Activated CD4-positive, alpha-beta T cell treated with anti-CD3 and anti-CD28 coated beads, Interleukin-2, amount 10 ng/mL, durations not matched to agents 24 days and 14 days (primary cell): Measurements from ENCODE around the gene NPB. TPM values are rescaled to one million over a fixed set of nuclear protein-coding genes. Genes with fewer than 3 reads are reported as not detected.
"Not testable (repeated sequence)": the region's sequence is repeated elsewhere in the genome, so short reads cannot be mapped to it uniquely, and the experiment has no call there.

Experiments used
- DNase-seq: peaks from one replicate; pipeline ENCODE4 v3.0.0; 2022
- H3K27ac Mint-ChIP-seq: one replicate; pipeline ENCODE4 v1.8.0; 2022; ENCODE audit warnings: mild to moderate bottlenecking, mixed read lengths
- H3K27me3 Mint-ChIP-seq: one replicate; pipeline ENCODE4 v1.8.0; 2022; ENCODE audit warnings: mixed read lengths
- H3K36me3 Mint-ChIP-seq: one replicate; pipeline ENCODE4 v1.8.0; 2022; ENCODE audit warnings: low read depth, mild to moderate bottlenecking, mixed read lengths
- H3K4me1 Mint-ChIP-seq: one replicate; pipeline ENCODE4 v1.8.0; 2021; ENCODE audit warnings: mixed read lengths
- H3K4me3 Mint-ChIP-seq: one replicate; pipeline ENCODE4 v1.8.0; 2022; ENCODE audit warnings: mild to moderate bottlenecking, moderate library complexity, mixed read lengths
- H3K9me3 Mint-ChIP-seq: one replicate; pipeline ENCODE4 v1.8.0; 2021; ENCODE audit warnings: mixed read lengths
- intact Hi-C: fragments of 100-400 bp; cut with micrococcal nuclease; formaldehyde crosslinking; loops from one replicate; pipeline ENCODE4 v1.15.1; 2023
- total RNA-seq: library from RNA; stranded (reverse); gene quantifications from 2 replicates; pipeline ENCODE4 v1.2.3, GENCODE V29; 2022

The NPB gene
- total RNA-seq, 1 donor from 2014 or later: 0.30 TPM

GRCh38 chr17:81917565-81918332 lies 15.7 kb downstream of the NPB start, which contains the start of gene SIRT7:
Gene SIRT7, minus strand, starts transcription at chr17:81918176. Its CDS starts 45 bp downstream, at chr17:81918131.
- no peaks in the 10 kb centered on the region for H3K27me3 Mint-ChIP-seq
- intact Hi-C loops: no loop called here
- H3K27ac Mint-ChIP-seq: peak within 1 kb of the TSS; percentile 80
- DNase-seq: peak; percentile 93
- peaks cover 32% of the 10 kb centered on the region for H3K4me1 Mint-ChIP-seq
- peak within 1 kb of the TSS; percentile 86 for H3K4me3 Mint-ChIP-seq
- peaks cover 41% of the 10 kb centered on the region for H3K36me3 Mint-ChIP-seq
- H3K9me3 Mint-ChIP-seq: no peaks in the 10 kb centered on the region

GRCh38 chr17:81918333-81918669 lies 16.3 kb downstream of the NPB start:
- Mint-ChIP-seq H3K4me3 (peak overlapping the region; percentile 86), H3K36me3 (peaks cover 38% of the 10 kb centered on the region), H3K4me1 (peaks cover 34% of the 10 kb centered on the region), H3K27ac (peak overlapping the region; percentile 80)
- H3K27me3 Mint-ChIP-seq, DNase-seq, intact Hi-C loops, H3K9me3 Mint-ChIP-seq: not testable (repeated sequence)

- no peaks in the 10 kb centered on the region for H3K27me3 Mint-ChIP-seq
- no peak for DNase-seq
- H3K4me1 Mint-ChIP-seq: peaks cover 37% of the 10 kb centered on the region
- no peaks in the 10 kb centered on the region for H3K9me3 Mint-ChIP-seq
- no peak overlapping the region for H3K4me3 Mint-ChIP-seq
- peak overlapping the region; percentile 48 for H3K27ac Mint-ChIP-seq
- H3K36me3 Mint-ChIP-seq: peaks cover 34% of the 10 kb centered on the region
- intact Hi-C loops: no loop called here
Observed at GRCh38 chr17:81918832-81919545, 17.0 kb downstream of the NPB start.

GRCh38 chr17:81920612-81921536 lies 18.8 kb downstream of the NPB start:
- Mint-ChIP-seq H3K4me3 (no peak overlapping the region), H3K4me1 (peaks cover 44% of the 10 kb centered on the region), H3K9me3 (no peaks in the 10 kb centered on the region), H3K27ac (peak overlapping the region; percentile 47), H3K27me3 (no peaks in the 10 kb centered on the region), H3K36me3 (peaks cover 25% of the 10 kb centered on the region)
- no peak for DNase-seq
- intact Hi-C loops: no loop called here

- Mint-ChIP-seq H3K36me3 (peaks cover 21% of the 10 kb centered on the region), H3K9me3 (no peaks in the 10 kb centered on the region), H3K4me1 (peaks cover 46% of the 10 kb centered on the region)
Observed at GRCh38 chr17:81921537-81921862, 19.5 kb downstream of the NPB start.

DNA sequence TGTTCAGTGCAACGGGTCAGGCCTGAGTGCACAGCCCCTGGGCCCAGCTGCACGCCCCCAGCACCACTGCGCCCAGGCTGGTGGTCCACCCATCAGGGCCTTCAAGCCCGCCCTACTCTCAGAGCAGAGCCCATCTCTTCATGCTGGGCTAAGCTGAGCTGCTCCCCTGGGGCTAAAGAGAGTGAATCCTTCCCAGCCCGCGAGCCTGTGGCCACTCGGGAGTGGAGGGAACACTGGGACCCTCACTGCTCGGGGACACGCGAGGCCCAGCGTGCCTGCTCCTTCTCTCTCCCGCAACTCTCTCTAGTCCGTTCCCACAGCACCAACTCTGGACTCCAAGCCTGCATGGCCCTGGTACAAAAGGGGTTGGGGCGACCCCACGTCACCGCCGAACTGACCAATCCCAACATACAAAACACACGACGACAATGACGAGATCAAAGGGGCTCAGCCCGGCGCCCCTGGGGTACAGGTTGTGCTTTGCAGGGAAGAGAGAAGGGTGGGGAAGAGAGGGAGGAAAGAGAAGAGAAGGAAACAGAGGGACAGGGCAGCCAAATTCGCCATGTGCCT lies 20.0 kb downstream of the NPB start:
- H3K4me3 Mint-ChIP-seq: no peak overlapping the region

More at GRCh38 chr17:81921537-81921862, 19.5 kb downstream of the NPB start:
- Mint-ChIP-seq H3K27me3 (no peaks in the 10 kb centered on the region), H3K4me3 (no peak overlapping the region), H3K27ac (no peak overlapping the region)
- DNase-seq: no peak
- intact Hi-C loops: no loop called here

GRCh38 chr17:81922566-81923301 lies 20.7 kb downstream of the NPB start:
- H3K9me3 Mint-ChIP-seq: no peaks in the 10 kb centered on the region
- H3K4me1 Mint-ChIP-seq: peaks cover 40% of the 10 kb centered on the region
- no peak overlapping the region for H3K4me3 Mint-ChIP-seq
- H3K27me3 Mint-ChIP-seq: no peaks in the 10 kb centered on the region
- no peak overlapping the region for H3K27ac Mint-ChIP-seq
- DNase-seq: no peak
- intact Hi-C loops: no loop called here
- H3K36me3 Mint-ChIP-seq: peaks cover 20% of the 10 kb centered on the region

More for the DNA sequence above, 20.0 kb downstream of the NPB start:
- peaks cover 43% of the 10 kb centered on the region for H3K4me1 Mint-ChIP-seq
- no peaks in the 10 kb centered on the region for H3K27me3 Mint-ChIP-seq
- no peaks in the 10 kb centered on the region for H3K9me3 Mint-ChIP-seq
- H3K36me3 Mint-ChIP-seq: peaks cover 21% of the 10 kb centered on the region
- H3K27ac Mint-ChIP-seq: no peak overlapping the region
- intact Hi-C loops: no loop called here
- no peak for DNase-seq

DNA sequence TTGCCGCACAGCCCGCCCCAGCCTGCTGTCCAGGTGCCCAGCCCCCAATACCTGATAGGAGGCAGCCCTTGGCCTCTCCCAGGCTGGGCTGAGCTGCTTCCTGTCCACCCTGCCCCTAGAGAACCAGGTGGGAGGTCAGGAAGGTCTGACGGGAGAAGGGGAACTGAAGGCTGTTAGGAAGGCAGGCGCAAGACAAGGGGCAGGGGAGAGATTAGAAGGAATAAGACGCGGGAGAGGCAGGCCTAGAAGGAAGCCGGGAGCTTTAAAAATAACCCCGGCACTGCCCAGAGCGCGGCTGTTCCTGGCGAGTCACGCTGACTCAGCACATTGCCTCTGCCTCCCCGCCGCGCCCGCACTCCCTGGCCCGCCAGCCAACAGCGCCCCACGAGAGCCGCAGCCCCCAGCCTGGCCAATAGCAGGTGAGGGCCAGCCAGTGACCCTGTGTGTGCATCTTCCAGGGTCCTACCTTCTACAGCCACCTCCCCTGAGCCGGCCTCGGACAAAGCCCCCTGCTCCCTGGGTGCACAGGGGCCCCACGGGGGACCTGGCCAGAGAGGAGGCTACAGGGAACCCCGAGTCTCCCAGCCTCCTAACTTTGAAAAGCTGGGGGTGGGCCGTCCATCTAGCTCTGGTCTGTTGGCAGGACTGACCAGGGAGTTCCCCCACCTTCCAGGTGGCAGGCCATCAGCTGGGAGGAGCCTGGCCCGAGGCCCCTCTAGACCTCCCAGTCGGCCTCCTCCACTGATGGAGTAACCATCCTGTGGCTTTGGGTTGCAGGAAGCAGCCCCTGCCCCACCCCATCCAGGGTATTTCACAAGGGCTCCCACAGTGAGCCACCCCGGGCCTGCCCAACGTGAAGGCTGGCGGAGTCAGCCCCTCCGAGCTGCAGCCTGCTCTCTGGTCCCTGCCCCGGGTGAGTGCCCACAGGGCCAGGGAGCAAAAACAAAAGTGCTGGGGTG lies 21.5 kb downstream of the NPB start:
- H3K27me3 Mint-ChIP-seq: no peaks in the 10 kb centered on the region
- peak overlapping the region; percentile 49 for H3K4me3 Mint-ChIP-seq
- H3K27ac Mint-ChIP-seq: no peak overlapping the region
- H3K4me1 Mint-ChIP-seq: peaks cover 36% of the 10 kb centered on the region
- no peaks in the 10 kb centered on the region for H3K9me3 Mint-ChIP-seq
- no peak for DNase-seq
- intact Hi-C loops: no loop called here
- peaks cover 18% of the 10 kb centered on the region for H3K36me3 Mint-ChIP-seq

DNA sequence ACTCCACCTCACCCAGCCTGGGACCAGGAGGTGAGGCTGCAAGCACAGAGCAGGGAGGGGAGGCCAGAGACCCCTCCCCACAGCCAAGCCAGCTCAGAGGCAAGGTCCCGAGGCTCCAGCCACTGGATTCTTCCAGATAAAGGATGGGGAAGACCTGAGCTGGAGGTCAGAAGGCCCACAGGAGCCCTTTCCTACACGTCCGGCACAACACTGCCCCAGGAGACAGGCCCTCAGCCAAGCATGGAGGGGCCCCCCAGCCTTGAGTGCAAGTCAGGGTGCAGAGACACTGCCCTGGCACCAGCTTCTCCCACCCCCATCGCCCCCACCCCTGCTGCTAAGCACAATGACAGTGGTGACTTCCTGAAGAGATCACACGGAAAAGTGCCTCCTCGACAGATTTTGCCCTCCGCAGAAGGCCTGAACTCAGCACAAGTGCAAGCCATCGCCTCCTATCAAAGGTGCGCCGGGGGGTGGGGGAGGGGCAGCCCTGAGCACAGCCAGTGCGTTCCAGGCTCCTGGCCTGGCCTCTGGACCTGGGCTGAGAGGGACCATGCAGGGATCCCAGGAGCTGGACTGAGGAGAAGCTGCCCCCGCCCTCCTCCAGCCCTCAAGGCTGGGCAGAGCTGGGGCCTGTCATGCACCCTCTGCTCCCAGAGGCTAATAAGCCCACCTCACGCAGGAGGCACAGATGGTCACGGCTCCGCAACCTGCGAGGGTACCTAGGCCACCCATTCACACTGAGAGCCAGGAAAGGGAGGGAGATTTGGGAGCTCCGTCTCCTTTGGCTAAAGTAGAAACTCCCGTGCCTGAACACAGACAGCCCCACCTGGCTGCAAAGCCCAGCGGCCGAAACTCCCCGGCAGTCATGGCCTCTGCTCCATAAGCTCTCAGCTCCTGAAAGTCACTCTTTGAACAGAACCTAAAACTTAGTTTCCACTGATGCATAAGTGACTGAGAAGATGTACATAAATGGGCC lies 22.8 kb downstream of the NPB start:
- Mint-ChIP-seq H3K9me3 (no peaks in the 10 kb centered on the region), H3K27me3 (peaks cover 2% of the 10 kb centered on the region), H3K4me1 (peaks cover 29% of the 10 kb centered on the region), H3K36me3 (peaks cover 10% of the 10 kb centered on the region), H3K4me3 (peak overlapping the region; percentile 92), H3K27ac (peak overlapping the region; percentile 37)
- intact Hi-C loops: loop anchor here (5.0 kb wide), 1 partner anchor 53 kb away; the partner anchor contains the start of gene ARHGDIA
- no peak for DNase-seq

DNA sequence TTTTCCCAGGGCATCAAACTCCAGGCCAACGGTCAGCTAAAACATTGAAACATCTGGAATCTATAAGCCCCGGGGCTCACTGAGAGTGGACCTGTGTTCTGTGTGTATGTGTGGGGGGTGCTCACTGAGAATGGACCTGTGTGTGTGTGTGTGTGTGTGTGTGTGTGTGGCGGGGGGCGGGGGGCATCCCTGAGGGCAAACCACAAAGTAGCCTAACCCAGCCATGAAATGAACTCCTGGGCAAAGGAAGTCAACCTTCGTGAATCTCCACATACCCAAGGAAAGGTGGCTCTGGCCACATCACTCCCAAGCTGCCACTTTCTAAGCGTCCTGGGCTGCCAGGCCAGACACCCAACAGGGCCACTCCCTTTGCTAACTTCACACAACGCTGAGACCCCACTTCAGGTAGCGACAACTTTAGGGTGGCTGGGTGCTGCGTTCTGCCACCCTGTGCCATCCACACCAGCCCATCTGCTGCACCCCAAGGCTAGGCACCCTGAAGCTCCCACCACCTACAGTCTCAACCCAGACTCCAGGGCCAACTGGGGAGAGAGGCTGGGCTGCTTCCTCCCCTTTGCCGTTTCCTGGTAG lies 23.9 kb downstream of the NPB start:
- Mint-ChIP-seq H3K36me3 (peaks cover 7% of the 10 kb centered on the region), H3K27ac (peak overlapping the region; percentile 90), H3K4me3 (peak overlapping the region; percentile 92), H3K4me1 (peaks cover 29% of the 10 kb centered on the region), H3K27me3 (peaks cover 5% of the 10 kb centered on the region), H3K9me3 (no peaks in the 10 kb centered on the region)
- intact Hi-C loops: loop anchor here (2.0 to 5.0 kb wide), 3 partner anchors 15 to 93 kb away; partner anchors contain the start of genes ARHGDIA, MCRIP1 and PCYT2
- DNase-seq: no peak
